Activated CD8-positive, alpha-beta memory T cell treated with anti-CD3 and anti-CD28 coated beads, Interleukin-2, amount 50 U/mL, for 48 hours (primary cell): Measurements from ENCODE around the gene SCN10A.

ENCODE experiments used
- DNase-seq: peaks from one replicate; pipeline ENCODE4 v3.0.0-alpha.2; 2020

SCN10A gene

GRCh38 chr3:38650248-38650951 lies 165.6 kb downstream of the SCN10A start:
- DNase-seq: peak; percentile 52

GRCh38 chr3:38649500-38650247 lies 166.3 kb downstream of the SCN10A start, which contains the start of gene SCN5A:
Gene SCN5A, minus strand, starts transcription at chr3:38649687. Its CDS starts 16,380 bp downstream, at chr3:38633307.
- DNase-seq: peak; percentile 77

- DNase-seq: peak; percentile 48
Observed at GRCh38 chr3:38648659-38649499, 167.1 kb downstream of the SCN10A start.

GRCh38 chr3:38648024-38648658 lies 167.9 kb downstream of the SCN10A start:
- DNase-seq: no peak

- peak; percentile 35 for DNase-seq
Observed at GRCh38 chr3:38647217-38647970, 168.6 kb downstream of the SCN10A start.
